ENCODE results near the gene LDLRAP1. TPM values are rescaled to one million over a fixed set of nuclear protein-coding genes. Genes with fewer than 3 reads are reported as not detected.

The LDLRAP1 gene
- total and polyA plus RNA-seq, 2 of the 4 experiments (the other 2 are of a cell fraction) = 4.5 to 14.4 TPM

DNA sequence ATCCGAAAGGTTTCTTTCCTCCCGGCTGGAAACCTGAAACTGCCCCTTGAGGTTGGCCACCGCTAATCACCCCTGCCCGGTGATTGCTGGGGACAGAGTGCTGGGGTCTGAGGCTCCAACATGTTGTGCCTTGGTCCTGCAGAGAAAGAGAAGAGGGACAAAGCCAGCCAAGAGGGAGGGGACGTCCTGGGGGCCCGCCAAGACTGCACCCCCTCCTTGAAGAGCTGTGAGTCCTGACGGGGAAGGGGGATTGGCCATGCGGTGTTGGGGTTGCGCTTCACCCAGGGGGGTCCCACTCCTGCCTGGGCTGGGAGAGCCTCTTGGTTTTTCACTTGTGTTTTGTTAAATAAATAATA, 19.5 kb downstream of the LDLRAP1 start:
- no peak overlapping the region for H3K4me2 ChIP-seq (ENCODE audit: low read depth, low read length)
- no peak overlapping the region for H3K18ac ChIP-seq (ENCODE audit: low read depth, low read length)
- H2BK15ac ChIP-seq (ENCODE audit: low read depth, low read length) = no peak overlapping the region
- peaks cover 3% of the 10 kb centered on the region; the same call in 1 of the 2 replicates for H4K20me1 ChIP-seq (ENCODE audit: insufficient read depth, low read length)
- no peak overlapping the region for H2AK5ac ChIP-seq (ENCODE audit: low read depth, low read length)
- no TSS peak for BruUV-seq (replicated peaks)
- H3K9me3 ChIP-seq (ENCODE audit: control insufficient read depth, insufficient read depth, low read length) = no peaks in the 10 kb centered on the region
- peaks cover 25% of the 10 kb centered on the region; the same call in 1 of the 2 replicates for H3K36me3 ChIP-seq (ENCODE audit: control insufficient read depth, insufficient read depth, low read length)
- H3K56ac ChIP-seq (ENCODE audit: extremely low read depth, insufficient read depth, low read length) = no peak overlapping the region
- no peak overlapping the region for H2BK5ac ChIP-seq (ENCODE audit: low read depth, low read length, poor library complexity, severe bottlenecking)
- no peak overlapping the region for H2BK120ac ChIP-seq (ENCODE audit: low read depth, low read length)
- no peak overlapping the region for H3K4me3 ChIP-seq (ENCODE audit: insufficient read depth, low read depth, low read length)
- ChIA-PET CTCF (no interaction called here), POLR2A (ENCODE audit: unreplicated experiment) (no interaction called here)
- H4K5ac ChIP-seq (ENCODE audit: low read depth, low read length) = no peak overlapping the region
- H2AFZ ChIP-seq (replicated peaks; ENCODE audit: low read length, poor library complexity) = no peak overlapping the region
- ATAC-seq (ENCODE audit: low read depth) (no peak), DNase-seq (no peak)
- no peak overlapping the region for H3K27ac ChIP-seq (ENCODE audit: insufficient read depth, low read length)
- H3K4ac ChIP-seq (ENCODE audit: low read depth, low read length) = no peak overlapping the region
- no peak overlapping the region for H3K23ac ChIP-seq (ENCODE audit: low read depth, low read length)
- no peak overlapping the region for H2BK20ac ChIP-seq (ENCODE audit: low read depth, low read length)
- H3K9me1 ChIP-seq (ENCODE audit: insufficient read depth, low read length) = peaks cover 6% of the 10 kb centered on the region; the same call in 1 of the 2 replicates
- intact Hi-C loops (cut with micrococcal nuclease) (no loop called here), dilution Hi-C loops (cut with HindIII; ENCODE audit: low sequenced_read_pairs, unreplicated experiment) (no loop called here), in situ Hi-C loops (cut with MboI; ENCODE audit: low sequenced_read_pairs) (no loop called here)
- no peak overlapping the region for H3K14ac ChIP-seq (replicated peaks; ENCODE audit: low read depth, low read length)
- no peak overlapping the region for H2AK9ac ChIP-seq (replicated peaks; ENCODE audit: low read depth, low read length, poor library complexity)
- H4K8ac ChIP-seq (ENCODE audit: low read depth in 2 of 2, low read length in 2 of 2) = no peak overlapping the region
- no peaks in the 10 kb centered on the region for H3K27me3 ChIP-seq (ENCODE audit: control insufficient read depth, insufficient read depth, low read length)
- H3K79me1 ChIP-seq (ENCODE audit: low read depth in 1 of 2, low read length in 2 of 2) = 0 out of 4 replicates have a peak, but pooled peaks cover 0 to 4% of the 10 kb centered on the region in 2 experiments
- no peak overlapping the region for H3K9ac ChIP-seq (ENCODE audit: low read depth, low read length)
- TF ChIP-seq SMC3 (IDR thresholded peaks at IDR 0.05; ENCODE audit: low read depth, low read length) (no peak), NFE2L2 (IDR thresholded peaks at IDR 0.05; ENCODE audit: low read depth, low read length) (no peak), BHLHE40 (IDR thresholded peaks at IDR 0.05; ENCODE audit: low read depth, low read length) (no peak), RAD21 (IDR thresholded peaks at IDR 0.05; ENCODE audit: low read length) (no peak), CEBPB (IDR thresholded peaks at IDR 0.05; ENCODE audit: low read depth, low read length) (no peak), MAFK (IDR thresholded peaks at IDR 0.05; ENCODE audit: low read depth, low read length) (no peak), MAZ (IDR thresholded peaks at IDR 0.05; ENCODE audit: borderline replicate concordance, low read depth, low read length) (no peak), RFX5 (IDR thresholded peaks at IDR 0.05; ENCODE audit: low read depth, low read length) (no peak), RCOR1 (IDR thresholded peaks at IDR 0.05; ENCODE audit: insufficient replicate concordance, low read length) (no peak), POLR2A (IDR thresholded peaks at IDR 0.05; ENCODE audit: low read depth, low read length) (no peak), FOS (IDR thresholded peaks at IDR 0.05; ENCODE audit: low read depth, low read length) (no peak), MXI1 (IDR thresholded peaks at IDR 0.05; ENCODE audit: borderline replicate concordance, low read depth, low read length) (no peak), CHD1 (IDR thresholded peaks at IDR 0.05; ENCODE audit: low read depth, low read length) (no peak)
- TF ChIP-seq, protein P1, sequence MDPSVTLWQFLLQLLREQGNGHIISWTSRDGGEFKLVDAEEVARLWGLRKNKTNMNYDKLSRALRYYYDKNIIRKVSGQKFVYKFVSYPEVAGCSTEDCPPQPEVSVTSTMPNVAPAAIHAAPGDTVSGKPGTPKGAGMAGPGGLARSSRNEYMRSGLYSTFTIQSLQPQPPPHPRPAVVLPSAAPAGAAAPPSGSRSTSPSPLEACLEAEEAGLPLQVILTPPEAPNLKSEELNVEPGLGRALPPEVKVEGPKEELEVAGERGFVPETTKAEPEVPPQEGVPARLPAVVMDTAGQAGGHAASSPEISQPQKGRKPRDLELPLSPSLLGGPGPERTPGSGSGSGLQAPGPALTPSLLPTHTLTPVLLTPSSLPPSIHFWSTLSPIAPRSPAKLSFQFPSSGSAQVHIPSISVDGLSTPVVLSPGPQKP (IDR thresholded peaks at IDR 0.05; ENCODE audit: borderline replicate concordance, low read depth, low read length) = no peak
- TF ChIP-seq, protein P2, sequence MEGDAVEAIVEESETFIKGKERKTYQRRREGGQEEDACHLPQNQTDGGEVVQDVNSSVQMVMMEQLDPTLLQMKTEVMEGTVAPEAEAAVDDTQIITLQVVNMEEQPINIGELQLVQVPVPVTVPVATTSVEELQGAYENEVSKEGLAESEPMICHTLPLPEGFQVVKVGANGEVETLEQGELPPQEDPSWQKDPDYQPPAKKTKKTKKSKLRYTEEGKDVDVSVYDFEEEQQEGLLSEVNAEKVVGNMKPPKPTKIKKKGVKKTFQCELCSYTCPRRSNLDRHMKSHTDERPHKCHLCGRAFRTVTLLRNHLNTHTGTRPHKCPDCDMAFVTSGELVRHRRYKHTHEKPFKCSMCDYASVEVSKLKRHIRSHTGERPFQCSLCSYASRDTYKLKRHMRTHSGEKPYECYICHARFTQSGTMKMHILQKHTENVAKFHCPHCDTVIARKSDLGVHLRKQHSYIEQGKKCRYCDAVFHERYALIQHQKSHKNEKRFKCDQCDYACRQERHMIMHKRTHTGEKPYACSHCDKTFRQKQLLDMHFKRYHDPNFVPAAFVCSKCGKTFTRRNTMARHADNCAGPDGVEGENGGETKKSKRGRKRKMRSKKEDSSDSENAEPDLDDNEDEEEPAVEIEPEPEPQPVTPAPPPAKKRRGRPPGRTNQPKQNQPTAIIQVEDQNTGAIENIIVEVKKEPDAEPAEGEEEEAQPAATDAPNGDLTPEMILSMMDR (conservative IDR thresholded peaks at IDR 0.05; ENCODE audit: low read depth, low read length) = no peak
- TF ChIP-seq, protein P3, sequence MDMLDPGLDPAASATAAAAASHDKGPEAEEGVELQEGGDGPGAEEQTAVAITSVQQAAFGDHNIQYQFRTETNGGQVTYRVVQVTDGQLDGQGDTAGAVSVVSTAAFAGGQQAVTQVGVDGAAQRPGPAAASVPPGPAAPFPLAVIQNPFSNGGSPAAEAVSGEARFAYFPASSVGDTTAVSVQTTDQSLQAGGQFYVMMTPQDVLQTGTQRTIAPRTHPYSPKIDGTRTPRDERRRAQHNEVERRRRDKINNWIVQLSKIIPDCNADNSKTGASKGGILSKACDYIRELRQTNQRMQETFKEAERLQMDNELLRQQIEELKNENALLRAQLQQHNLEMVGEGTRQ (IDR thresholded peaks at IDR 0.05; ENCODE audit: low read depth, low read length) = no peak
- H4K91ac ChIP-seq (ENCODE audit: insufficient read depth, low read depth, low read length) = no peak overlapping the region
- peaks cover 23% of the 10 kb centered on the region for H3K4me1 ChIP-seq (ENCODE audit: control insufficient read depth, insufficient read depth, low read length)
- WGBS, 2 experiments (ENCODE audit: extremely low coverage in 2 of 2, insufficient read length in 1 of 2) = no CpG with 5 or more reads among the region's 9 CpGs
